SIG-M5 treated with dmso at 0.1 percent for 504 hours (cell line): ENCODE results near the gene NDUFAF7.
"Not testable (repeated sequence)": the region's sequence is repeated elsewhere in the genome, so short reads cannot be mapped to it uniquely, and the experiment has no call there.

Experiments
- DNase-seq: peaks from one replicate; lab custom pipeline; 2025; ENCODE audit not compliant: unreplicated experiment; lab: John Stamatoyannopoulos, UW

The NDUFAF7 gene

DNA sequence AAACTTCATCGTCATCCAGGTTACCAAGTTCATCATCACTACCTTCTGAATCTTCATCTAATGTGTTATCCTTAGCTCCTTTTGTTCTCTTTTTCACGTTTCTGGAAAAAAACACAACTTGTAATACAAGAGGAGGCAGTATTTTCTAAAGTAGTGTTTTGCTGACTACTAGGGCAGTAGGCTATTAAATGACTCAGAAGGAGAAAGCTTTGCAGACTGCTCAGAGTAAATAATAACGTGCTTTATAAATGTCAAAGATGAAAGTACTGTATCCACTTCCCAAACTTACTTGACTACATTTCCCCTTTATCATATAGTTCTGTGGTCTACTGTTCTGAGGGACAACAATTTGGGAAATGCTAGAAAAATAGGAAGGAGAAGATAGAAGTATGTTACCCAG is 19.5 kb upstream of the NDUFAF7 start:
- no peak for DNase-seq

GRCh38 chr2:37215250-37215649 is 16.2 kb upstream of the NDUFAF7 start:
- DNase-seq, result no peak

DNA sequence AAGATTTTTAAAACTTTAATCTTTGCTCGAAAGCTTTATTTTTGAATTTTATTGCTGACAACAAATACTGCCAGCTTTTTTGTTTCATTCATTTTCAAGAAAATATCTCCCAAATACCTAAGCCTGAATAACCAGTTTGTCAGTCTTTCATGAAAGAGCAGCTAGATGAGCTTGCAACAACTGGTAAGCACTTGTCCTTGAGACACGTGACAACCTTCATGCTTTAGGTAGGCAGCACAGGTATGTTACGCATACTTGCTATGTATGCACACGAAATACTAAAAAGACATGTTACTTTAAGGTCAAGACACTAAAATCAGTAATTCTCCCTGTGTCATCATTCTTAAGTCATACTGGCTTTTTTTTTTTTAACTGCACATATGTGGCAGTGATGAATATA is 12.4 kb upstream of the NDUFAF7 start:
- no peak for DNase-seq

DNA sequence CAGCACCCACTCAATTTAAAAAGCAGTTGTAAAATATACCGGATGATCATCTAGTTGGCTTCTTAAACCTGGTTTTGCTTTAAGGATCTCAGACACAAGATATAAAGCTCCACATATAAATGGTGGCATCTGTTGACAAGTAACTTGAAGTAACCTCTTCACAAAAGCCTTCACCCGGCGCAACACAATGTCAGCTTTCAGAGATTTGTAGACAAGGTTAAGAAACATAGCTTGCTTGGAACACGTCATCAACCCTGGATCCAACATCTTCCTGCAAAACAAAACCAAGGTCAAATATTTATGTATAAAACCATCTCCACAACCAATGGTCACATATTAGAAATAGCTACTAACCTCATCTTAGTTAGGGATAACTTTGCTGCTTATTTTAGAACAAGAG is 8.3 kb upstream of the NDUFAF7 start:
- DNase-seq, result no peak

DNA sequence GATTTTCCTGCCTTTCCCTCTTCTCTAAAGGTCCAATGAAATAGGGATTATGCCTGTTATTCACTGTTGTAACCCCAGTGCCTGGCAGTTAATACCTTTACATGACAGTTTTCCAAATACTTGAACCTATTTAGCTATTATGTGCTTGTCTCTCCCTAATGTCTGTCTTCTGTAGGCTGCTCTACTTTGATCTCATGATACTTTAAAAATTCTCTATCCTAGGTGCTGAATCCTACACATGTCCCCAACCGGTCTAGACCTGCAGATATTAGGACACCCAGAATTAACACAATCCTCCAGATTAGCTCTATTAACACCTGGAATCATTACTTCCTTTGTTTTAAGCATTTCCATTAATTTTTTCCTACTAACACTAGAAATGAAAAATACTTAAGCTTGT is 7.4 kb upstream of the NDUFAF7 start:
- DNase-seq, result no peak

DNA sequence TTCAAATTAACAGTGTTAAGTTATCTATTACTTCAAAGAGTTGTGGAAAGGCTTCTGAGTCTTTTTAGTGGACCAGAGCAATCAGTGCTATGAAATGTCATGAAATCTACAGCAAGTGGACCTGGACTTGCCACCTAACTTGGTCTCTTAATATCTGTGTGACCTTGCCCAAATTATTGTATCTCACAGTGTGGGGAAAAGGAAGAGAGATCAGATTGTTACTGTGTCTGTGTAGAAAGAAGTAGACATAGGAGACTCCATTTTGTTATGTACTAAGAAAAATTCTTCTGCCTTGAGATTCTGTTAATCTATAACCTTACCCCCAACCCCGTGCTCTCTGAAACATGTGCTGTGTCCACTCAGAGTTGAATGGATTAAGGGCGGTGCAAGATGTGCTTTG is 6.3 kb upstream of the NDUFAF7 start:
- not testable (repeated sequence) for DNase-seq

DNA sequence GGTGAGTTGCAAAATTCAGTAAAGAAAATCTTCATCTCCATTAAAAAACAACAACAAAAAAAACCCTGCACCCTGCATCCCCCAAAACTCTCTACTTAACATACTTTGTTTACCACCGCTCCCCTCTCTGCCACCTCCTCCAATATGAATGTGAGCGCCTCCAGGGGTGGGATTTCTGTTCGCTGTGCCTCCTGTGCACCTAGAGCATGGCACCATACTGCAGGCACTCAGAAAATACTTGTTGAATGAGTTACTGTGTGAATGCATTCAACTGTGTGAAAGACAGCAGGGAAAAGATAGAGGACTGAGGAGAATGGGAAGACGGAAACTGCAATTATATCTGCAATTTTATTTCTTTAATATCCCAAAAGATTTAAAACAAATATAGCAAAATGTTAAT is 4.6 kb upstream of the NDUFAF7 start:
- DNase-seq, result no peak

DNA sequence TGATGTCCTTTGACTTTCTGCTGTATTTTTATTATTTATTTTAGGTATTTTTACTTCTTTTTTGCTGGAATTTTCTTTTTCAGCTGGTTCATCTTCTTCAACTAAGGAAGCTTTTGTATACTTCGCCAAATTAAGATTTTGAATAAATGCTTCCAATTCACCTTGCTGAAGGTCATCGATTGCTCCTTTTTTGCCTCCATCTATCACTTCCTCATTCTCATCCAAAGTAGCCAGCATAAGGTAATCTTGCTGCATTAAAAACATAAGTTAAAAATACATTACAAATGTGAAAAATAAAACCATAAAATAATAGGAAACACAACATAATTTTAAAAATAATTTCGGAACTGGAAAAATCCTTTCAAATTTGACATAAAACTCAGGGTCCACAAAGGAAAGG is 2.7 kb upstream of the NDUFAF7 start:
- DNase-seq, result no peak

GRCh38 chr2:37230581-37230980 is 877 bp upstream of the NDUFAF7 start:
- peak; percentile 8 for DNase-seq

DNA sequence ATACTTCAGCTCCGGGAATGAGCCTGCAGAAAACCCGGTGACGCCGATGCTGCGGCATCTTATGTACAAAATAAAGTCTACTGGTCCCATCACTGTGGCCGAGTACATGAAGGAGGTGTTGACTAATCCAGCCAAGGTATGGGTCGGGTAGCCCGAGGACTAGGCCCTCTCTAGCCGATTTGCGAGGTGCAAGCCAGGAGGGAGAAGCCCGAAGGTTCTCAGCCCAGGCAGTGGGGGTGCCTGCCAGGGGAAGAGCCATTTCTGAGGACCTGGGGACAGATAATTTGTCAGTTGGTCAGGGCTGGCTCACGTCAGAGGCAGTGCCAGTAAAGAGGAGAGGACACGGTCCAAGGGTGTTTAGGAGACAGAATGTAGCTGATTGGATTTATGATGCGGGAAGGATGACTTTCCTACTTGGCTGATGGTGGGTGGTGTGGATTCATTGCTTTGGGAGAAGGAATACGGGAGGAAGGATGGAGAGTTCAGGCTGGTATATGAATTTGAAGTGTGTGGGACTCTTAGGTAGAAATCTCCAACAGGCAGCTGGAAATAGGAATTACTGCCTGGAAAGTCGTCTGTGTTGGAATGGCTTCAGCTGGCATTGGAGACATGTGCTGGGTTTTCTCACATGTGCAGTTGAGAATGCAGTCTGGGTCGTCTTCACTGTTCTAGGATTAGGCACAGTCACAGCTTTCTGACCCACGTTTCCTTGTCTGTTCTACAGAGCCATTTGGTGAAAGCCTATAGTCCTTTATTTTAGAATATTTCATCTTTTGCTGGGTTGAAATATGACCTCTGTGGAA is 874 bp downstream of the NDUFAF7 start:
- no peak for DNase-seq

- no peak for DNase-seq
Measured at GRCh38 chr2:37243435-37243834, 12.0 kb downstream of the NDUFAF7 start.

GRCh38 chr2:37244017-37244416 is 12.6 kb downstream of the NDUFAF7 start:
- DNase-seq, result no peak

DNA sequence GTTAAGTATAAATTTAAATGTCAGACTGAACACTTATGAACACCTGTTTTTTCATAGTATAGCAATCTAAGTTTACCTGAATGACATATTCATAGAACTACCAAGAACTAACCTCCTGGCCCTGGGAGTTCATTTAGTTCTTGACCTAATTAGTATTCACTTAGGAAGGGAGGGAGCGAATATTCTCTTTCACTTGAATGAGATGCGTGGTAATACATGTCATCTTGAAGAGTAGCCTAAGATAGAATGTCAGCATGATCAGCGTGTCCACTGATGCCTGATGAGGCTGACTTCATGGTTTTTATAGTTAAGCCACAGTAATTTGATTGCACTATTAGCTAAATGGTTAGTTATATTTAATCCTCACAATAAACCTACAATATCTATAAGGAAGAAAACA is 13.3 kb downstream of the NDUFAF7 start:
- no peak for DNase-seq

- no peak for DNase-seq
Measured at GRCh38 chr2:37246205-37246604, 14.7 kb downstream of the NDUFAF7 start.

DNA sequence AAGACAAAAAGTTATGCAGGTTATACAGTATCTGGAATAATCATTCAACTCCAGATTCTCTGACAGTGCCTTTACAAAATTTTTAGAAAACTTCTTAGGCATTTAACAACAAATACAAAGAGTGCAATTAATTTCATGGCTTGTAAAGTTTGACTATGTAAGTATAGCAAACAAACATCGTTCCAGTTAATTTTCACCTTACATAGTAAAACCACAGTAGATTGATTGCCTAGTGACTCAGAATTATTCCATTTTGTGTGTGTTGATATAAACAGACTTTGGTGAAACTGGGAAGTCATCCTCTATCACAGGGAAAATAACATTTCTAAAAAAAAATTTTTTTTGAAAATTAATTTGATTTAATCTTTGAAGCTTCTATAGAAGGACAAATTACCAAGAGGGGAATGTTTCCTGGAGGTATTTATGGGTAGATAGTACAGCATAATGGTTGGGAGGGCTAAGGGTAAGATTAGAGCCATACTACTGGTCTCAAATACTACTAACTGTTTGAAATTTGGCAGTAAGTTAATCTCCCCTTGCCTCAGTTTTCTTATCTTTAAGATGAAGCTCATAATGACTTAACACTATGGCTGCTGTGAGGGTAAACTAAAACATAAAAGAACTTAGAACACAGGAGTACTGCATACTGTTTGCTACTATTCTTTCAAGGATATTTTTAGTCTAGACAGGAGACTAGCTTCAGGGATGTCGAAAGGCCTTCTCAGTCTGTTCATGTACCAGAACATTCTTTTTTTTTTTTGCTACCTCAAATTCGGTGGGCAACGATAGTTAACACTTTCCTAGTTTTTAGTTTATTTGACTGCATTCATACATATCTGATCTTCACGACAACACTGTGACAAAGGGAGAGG is 19.6 kb downstream of the NDUFAF7 start:
- no peak for DNase-seq

DNA sequence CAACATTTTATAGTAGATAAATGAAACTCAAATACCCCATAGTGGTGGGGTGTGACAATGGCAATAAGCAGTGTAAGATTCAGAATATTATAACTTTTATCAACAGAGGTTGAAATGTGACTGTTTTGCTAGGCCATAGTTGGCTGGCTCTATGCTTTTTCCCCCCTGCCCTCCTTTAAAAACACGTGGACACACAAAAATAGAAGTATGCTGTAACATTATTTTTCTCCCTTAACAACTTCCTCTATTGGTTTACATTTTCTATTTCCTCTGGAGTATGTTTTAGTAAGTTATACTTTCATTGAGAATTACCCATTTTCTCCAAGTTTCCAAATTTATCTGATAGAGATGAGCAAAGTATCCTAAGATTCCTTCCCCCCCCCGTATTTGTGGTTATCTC is 31.1 kb downstream of the NDUFAF7 start:
- no peak for DNase-seq

DNA sequence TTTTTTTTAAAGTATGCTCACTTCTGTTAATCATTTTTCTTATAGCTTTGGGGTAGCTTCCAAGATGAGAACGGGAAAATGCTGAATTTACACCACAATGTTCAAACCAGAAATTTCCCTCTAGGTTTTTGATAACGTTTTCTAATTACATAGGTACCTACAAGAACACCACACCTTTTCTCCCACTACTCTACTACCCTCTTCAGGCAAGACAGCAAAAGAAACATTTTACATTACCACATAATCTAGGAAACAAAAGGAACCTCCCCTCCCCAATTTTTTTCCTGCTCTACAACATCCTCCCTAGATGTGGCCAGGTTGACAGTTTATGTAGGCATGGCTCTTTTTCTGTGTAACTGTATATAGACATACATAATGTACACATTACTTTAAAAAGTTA is 32.4 kb downstream of the NDUFAF7 start:
- no peak for DNase-seq

DNA sequence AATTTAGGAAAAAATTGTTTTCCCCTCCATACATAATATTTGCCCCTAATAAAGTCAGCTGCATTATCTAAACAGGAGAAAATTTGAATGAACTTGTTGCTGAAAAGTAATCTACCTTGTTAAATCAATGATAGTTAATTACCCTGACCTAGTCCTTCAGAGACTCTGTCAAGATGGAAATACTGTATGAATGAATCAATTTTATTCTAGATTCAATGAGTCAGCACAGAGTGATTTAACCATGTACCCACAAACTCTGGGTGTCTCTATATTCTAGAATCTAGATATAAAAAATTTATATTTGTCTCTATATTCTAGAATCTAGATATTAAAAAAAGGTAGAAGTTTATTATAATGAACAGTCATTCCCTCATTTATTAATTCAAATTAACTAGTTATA is 36.2 kb downstream of the NDUFAF7 start:
- no peak for DNase-seq

DNA sequence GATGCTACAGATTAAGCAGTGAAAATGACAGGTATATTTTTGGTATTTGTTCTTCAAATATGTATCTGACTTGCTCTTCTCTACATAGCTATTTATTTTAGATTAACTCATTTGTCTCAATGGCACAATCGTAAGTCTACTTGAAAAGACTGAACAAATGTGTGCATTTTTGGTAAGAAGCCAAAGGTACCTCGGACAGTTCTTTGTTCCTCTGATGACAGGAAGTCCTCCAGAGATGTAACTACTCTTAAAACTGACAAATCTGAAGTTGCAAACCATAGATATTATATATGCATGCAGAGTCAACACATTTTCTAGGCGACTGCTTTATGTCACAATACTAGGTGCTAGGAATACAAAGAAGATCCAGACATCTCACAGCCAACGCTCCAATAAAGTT is 36.7 kb downstream of the NDUFAF7 start:
- no peak for DNase-seq

GRCh38 chr2:37271376-37272067 is 40.1 kb downstream of the NDUFAF7 start:
- no peak for DNase-seq

GRCh38 chr2:37274359-37274965 is 43.0 kb downstream of the NDUFAF7 start:
- DNase-seq, result peak; percentile 8
